ENCODE measurements around the gene ZNF641.

ZNF641 gene

GRCh38 chr12:48350249-48351021 is at the start of gene ZNF641:
Gene ZNF641 (minus strand): TSS chr12:48350919. CDS start chr12:48348090, 2,829 bp downstream.
- in situ Hi-C loops (cut with HindIII; ENCODE audit: low sequenced_read_pairs) = no loop called here

DNA sequence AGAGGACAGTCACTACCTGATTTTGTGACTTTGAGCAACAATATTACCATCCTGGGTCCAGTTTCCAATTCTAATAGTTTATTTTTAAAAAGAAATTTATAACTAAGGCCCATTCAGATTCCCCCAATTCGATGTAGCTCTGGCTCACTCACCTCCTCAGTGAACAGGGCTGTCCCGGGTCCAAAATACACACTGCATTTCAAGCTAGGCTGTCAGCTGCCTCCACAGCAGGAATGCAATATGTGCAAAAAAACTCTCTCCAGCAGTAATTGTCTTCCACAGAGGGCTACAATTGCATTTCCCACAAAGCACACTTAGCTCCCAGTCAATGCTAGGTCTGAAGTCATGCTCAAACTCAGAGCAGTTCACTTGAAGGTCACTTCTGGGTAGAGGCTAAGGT is 39.3 kb upstream of the ZNF641 start:
- in situ Hi-C loops (cut with HindIII; ENCODE audit: low sequenced_read_pairs) = no loop called here

DNA sequence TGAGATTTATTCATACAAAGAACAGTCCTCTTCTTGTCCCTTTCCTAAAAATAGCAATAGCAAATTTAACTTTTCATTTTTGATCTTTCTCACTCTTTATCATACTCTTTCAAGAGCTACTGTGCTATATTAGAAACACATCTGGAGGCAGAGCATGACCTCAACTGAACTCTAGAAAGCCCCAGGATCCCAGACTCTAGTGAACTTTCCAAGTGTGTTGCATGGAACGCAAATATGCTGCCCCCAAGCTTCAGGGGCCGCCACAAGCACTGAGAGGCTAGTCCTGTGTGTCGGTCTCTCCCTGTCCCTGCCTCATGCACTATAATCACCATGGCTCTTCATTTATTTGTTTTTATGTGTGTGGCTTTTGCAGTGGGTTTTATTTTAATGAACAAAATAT is 38.7 kb upstream of the ZNF641 start:
- in situ Hi-C loops (cut with HindIII; ENCODE audit: low sequenced_read_pairs) = no loop called here

- in situ Hi-C loops (cut with HindIII; ENCODE audit: low sequenced_read_pairs) = no loop called here
Measured at GRCh38 chr12:48388938-48389337, 38.2 kb upstream of the ZNF641 start.

DNA sequence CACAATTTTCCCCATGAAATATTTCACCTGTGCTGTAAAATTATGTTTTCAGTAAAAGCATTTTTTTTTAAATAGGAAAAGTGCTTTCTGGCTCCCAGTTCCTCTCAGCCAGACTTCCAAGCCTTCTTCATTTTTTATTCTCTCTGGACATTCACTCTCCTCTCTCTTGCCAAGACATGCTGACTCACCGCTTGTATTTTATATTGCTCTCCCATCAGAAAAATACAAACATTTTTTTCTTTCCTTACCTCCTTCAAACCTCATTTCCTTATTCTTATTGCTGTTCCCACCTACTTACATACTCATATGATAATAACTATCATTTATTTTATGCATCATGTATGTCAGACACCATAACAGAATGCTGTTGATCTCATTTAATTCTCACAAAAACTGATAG is 37.7 kb upstream of the ZNF641 start:
- in situ Hi-C loops (cut with HindIII; ENCODE audit: low sequenced_read_pairs) = no loop called here

DNA sequence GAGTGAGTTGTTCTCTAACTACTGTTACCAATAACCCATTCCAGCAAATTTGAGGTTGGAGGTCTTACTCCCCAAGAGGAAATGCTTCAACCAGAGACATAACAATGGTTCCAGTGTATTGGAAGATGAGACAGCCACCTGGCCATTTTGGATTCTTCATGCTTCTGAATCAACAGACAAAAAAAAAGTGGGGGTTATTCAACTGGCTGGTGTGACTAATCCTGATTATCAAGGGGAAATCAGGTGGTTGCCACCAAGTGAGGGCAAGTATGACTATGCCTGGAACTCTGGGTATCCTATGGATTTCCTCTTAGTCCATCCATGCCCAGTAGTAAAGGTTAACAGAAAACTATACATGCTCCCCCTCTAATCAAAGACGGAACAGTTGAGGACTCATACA is 29.9 kb upstream of the ZNF641 start:
- in situ Hi-C loops (cut with HindIII; ENCODE audit: low sequenced_read_pairs) = no loop called here

GRCh38 chr12:48379794-48380193 is 29.1 kb upstream of the ZNF641 start:
- in situ Hi-C loops (cut with HindIII; ENCODE audit: low sequenced_read_pairs) = no loop called here

GRCh38 chr12:48377646-48378045 is 26.9 kb upstream of the ZNF641 start:
- in situ Hi-C loops (cut with HindIII; ENCODE audit: low sequenced_read_pairs) = no loop called here

- in situ Hi-C loops (cut with HindIII; ENCODE audit: low sequenced_read_pairs) = no loop called here
Measured at GRCh38 chr12:48374164-48374563, 23.4 kb upstream of the ZNF641 start.

DNA sequence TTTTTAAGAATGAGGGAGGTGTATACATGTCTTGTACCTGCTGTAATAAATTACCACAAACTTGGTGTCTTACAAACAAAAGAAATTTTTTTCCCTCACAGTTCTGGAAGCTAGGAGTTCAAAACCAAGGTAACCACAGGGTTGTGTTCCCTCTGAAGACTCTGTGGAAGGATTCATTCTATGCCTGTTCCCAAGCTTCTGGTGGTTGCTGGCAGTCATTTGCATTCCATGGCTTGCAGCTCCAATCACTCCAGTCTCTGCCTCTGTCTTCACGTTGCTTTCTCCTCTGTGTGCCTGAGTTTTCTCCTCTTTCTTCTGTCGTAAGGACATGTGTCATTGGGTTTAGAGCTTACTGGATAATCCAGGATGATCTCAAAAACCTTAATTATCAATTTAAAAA is 15.4 kb upstream of the ZNF641 start:
- in situ Hi-C loops (cut with HindIII; ENCODE audit: low sequenced_read_pairs) = no loop called here

DNA sequence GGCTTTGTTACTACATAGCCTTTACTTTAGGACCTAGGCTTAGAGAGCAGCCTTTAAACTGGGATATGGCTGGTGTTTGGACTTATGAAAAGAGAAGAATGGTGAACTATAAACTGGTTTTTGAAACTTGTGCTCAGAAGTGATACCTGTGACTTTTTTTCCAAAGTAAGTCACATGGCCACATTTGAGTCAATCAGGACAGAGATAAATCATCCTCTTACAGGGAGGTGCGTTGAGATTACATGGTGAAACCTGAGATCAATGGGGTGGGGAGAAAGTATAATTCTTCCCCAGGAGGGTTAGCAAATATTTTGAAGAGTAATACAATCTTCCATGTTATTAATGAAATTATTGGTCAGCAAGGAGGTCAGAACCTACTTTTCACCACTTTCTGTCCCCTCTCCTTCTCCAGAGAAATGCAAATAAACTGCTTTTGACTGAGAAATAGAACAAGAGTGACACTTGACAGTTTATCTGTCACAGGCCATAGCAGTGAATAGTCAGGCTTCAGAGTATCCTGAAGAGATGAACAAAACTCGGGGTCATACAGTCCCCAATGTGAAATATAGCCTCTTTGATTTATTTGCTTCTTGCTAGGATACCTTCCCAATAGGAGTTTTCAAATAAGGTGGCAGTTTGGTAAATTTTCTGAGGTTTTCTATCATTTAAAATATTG is 11.1 kb upstream of the ZNF641 start:
- in situ Hi-C loops (cut with HindIII; ENCODE audit: low sequenced_read_pairs) = no loop called here

DNA sequence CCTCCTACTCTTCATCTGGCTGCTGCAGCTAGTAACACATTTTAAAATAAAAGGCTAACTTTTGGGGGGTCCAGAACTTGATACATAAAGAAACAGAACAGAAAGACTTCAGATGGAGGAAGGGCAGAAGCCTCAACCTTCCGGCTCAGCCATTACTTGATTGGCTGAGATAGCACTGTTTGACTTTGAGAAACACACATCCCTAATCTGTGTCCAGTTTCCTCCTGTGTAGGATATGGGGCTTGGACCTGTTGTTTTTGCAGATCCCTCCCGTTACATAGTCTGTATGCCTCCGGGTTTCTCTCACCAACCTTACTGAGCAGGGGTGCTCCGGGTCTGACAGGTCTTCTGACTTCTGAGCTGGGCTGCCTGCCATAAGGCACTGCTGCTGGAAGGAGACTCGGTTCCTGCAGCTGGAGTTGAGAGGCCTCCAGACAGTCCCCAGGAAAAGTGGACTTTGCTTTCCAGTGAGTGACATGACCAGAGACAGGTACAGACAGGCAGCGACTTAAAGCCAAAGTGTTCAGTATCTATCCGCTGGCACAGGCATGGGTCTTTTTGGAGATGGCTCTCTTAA is 8.3 kb upstream of the ZNF641 start:
- in situ Hi-C loops (cut with HindIII; ENCODE audit: low sequenced_read_pairs) = no loop called here

DNA sequence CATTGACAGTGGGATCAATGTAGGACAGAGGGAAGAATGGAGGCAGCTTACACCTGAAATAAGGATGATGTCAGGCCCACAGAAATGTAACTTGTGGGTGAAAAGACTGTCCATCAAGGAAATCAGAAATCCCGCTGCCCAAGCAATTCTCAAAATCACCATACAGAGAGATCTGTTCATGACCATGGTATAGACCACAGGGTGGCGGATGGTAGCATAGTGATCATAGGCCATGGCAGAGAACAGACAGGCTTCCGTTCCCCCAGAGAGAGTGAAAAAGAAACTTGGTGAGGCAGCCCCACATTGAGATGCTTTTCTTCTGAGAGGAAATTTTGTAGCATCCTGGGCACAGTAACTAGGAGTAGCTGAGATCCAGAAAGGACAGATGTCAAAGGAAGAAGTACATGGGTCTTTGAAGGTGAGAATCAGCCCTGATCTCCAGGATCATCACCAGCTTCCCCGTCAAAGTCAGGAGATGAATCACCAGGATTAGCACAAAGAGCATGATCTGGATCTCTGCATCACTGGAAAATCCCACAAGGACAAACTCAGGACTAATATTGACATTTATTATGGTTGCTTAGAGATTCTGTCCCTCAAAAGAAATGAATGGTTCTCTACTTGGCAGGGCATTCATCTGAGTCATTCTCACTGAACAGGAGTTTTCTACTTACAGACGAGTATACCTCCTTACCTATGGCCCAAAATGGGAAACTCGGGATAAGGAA is 5.5 kb upstream of the ZNF641 start:
- in situ Hi-C loops (cut with HindIII; ENCODE audit: low sequenced_read_pairs) = no loop called here

- in situ Hi-C loops (cut with HindIII; ENCODE audit: low sequenced_read_pairs) = no loop called here
Measured at GRCh38 chr12:48352157-48352760, 1.5 kb upstream of the ZNF641 start.

GRCh38 chr12:48351022-48351708 is 446 bp upstream of the ZNF641 start:
- in situ Hi-C loops (cut with HindIII; ENCODE audit: low sequenced_read_pairs) = no loop called here

GRCh38 chr12:48349471-48349870 is 1.2 kb downstream of the ZNF641 start:
- in situ Hi-C loops (cut with HindIII; ENCODE audit: low sequenced_read_pairs) = no loop called here

GRCh38 chr12:48342980-48343379 is 7.7 kb downstream of the ZNF641 start:
- in situ Hi-C loops (cut with HindIII; ENCODE audit: low sequenced_read_pairs) = no loop called here

DNA sequence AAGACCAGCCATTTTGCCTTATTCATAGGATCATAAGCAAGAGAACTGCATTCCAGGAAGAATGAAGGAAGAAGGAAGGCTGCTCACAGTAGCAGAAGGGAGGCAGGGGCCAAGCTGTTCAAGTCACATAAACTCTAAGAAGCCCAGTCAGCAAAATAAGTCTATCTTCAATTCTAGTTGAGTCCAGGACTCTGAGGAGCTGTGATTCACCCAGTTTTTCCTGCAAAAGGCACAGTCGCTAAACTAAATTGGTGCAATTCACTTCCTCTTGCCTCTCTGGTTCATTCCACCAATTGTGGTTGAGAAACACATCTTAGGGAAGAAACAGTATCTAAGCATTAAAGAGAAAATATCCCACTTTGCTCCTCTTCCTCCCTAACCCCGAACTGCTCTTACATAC is 9.8 kb downstream of the ZNF641 start:
- in situ Hi-C loops (cut with HindIII; ENCODE audit: low sequenced_read_pairs) = no loop called here

GRCh38 chr12:48339442-48340117 is 11.1 kb downstream of the ZNF641 start:
- in situ Hi-C loops (cut with HindIII; ENCODE audit: low sequenced_read_pairs) = no loop called here

DNA sequence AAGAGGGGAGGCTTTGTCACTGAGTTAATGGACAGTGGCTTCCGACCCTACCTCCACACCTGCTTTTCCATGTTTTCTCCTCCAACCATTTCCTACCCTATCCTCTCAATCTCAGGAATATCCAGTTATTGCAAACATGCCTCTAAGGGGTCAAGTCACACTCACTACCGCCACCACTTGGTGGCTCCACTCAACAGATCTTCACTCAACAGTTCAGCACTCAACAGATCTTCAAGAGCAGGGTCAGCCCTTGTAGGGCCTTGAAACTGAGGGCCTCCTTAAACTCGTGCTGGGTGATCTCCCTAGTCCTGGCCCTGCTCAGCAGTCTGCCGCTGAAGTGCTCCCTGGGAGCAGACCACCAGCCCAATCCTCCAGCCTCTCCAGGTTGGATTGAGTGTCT is 14.2 kb downstream of the ZNF641 start:
- in situ Hi-C loops (cut with HindIII; ENCODE audit: low sequenced_read_pairs) = no loop called here
